Inferior parietal cortex (tissue), 1 donor: ENCODE results near the gene HAUS5.

Experiments used
- DNase-seq: peaks from one replicate; pipeline ENCODE4 v3.0.0-alpha.2; 2016; ENCODE audit errors: extremely low spot score

The HAUS5 gene

DNA sequence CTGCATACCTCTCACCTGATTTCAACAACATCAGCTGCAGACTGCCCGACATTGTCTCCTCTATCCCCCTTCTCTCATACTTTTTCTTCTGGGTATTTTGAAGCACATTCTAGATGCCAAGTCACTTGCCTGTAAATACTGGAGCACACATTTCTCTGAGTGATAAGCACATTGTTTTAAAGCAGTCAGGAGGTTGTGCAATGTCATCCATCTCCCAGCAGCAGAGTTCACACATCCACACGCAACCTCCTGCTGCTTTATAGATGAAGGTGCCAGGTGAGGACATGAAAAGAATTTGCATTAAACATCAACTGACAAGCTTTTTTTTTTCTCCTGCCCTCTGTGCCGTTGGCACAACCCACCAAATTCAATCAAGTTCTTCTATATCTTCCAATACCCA is 59.3 kb downstream of the HAUS5 start:
- no peak for DNase-seq

DNA sequence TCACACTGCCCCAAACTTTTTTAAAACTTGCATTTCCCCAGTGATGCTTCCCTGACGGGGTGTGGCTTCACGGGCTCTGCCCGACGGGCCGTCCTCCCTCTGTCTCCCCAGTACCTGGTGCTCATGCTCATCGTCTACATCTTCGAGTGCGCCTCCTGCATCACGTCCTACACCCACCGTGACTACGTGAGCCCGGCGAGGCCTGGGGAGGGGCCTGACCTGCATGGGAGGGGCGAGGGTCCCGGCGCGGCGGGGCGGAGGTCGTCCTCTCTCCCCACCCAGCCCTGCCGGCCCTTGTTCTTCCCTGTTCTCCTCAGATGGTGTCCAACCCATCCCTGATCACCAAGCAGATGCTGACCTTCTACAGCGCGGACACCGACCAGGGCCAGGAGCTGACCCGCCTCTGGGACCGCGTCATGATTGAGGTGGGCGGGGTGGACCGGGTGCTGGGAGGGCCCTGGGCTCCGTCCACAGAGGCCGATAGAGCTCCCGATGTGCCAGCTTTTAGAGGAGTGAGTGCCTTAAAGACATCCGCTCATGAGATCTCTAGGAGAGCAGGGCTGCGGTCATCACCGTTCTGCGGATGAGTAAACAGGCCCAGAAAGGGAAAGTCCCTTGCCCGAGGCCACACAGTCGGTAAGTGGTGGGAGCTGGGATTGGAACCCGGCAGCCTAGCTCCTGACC is 60.7 kb downstream of the HAUS5 start:
- DNase-seq: no peak
